ENCODE measurements around the gene DOCK4. TPM values are rescaled to one million over a fixed set of nuclear protein-coding genes. Genes with fewer than 3 reads are reported as not detected.

The DOCK4 gene
- total and polyA plus RNA-seq, 10 of the 15 experiments (the other 5 are each of a cell fraction or from before 2014, with no cell fraction given), result 0.03 to 0.73 (median 0.38) TPM

DNA sequence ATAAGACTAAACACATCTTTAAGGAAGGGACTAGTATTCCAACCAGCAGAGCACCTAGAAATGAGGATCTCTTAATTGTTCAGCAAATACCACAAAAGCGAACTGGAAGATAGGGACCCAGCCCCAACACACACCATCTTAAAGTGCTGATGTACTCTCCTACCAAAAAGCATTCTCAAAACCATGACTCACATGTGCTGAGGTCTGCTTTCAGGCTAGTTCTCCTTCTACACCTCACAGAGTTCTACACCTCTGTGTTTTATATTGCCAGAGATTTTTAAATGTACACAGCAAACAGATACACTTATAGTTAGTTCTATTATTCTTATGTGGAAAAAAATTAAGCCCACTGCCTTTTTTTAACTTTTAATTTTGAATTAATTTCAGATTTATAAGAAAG lies 191.9 kb downstream of the DOCK4 start (continued):
- TF ChIP-seq, protein P1, sequence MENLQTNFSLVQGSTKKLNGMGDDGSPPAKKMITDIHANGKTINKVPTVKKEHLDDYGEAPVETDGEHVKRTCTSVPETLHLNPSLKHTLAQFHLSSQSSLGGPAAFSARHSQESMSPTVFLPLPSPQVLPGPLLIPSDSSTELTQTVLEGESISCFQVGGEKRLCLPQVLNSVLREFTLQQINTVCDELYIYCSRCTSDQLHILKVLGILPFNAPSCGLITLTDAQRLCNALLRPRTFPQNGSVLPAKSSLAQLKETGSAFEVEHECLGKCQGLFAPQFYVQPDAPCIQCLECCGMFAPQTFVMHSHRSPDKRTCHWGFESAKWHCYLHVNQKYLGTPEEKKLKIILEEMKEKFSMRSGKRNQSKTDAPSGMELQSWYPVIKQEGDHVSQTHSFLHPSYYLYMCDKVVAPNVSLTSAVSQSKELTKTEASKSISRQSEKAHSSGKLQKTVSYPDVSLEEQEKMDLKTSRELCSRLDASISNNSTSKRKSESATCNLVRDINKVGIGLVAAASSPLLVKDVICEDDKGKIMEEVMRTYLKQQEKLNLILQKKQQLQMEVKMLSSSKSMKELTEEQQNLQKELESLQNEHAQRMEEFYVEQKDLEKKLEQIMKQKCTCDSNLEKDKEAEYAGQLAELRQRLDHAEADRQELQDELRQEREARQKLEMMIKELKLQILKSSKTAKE (IDR thresholded peaks at IDR 0.05; ENCODE audit: low read depth, poor library complexity, severe bottlenecking), result no peak

DNA sequence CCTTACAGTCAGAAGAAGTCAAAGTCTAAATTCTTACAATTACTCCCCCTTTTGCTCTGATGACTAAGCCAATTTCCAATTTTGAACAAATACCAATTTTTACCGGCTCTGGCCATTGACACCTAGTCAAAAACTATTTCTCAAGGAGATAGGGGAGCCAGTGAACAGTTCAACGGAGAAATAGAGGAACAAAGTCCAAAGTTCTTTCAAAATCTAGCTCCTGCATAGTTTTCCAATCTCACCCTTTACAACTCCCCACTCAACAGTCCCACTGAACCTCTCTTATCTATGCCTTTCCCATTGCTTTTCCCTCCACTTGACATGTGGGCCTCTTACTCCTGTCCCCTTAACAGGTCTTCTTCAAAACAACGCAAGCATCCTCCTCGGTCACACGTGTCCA lies 192.9 kb downstream of the DOCK4 start:
- in situ Hi-C loops (cut with MboI), result no loop called here
- ATAC-seq, result no peak
- 72% methylated on average over 5 of the region's 5 CpGs for WGBS (ENCODE audit: insufficient coverage, insufficient replicate concordance, low lambda C conversion rate, missing lambda C conversion rate)

DNA sequence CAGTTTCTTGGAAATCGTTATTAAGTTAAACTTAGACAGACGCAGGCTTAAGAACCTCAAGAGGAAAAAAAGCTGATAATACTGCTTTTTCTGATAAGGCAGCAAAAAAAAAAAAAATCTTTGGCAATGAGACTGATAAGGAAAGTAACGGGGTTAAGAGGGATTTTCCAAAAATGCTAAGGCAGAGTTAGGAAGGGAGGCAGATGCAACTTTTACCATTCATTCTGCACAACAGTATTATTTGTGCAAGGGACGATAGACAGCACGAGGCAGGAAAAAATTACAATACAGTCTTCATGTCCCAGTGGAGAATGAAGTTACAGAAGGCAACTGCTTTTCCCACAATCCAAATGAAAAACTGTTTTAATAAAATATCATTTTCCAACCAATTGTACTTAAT lies 194.0 kb downstream of the DOCK4 start:
- FAIRE-seq (no peak), DNase-seq (ENCODE audit: low read depth, low spot score) (no peak), ATAC-seq (no peak)
- BruUV-seq (replicated peaks), result no TSS peak
- Histone ChIP-seq H3K27me3 (replicated peaks in 1 of 2; ENCODE audit: control insufficient read depth in 2 of 2, insufficient read depth in 2 of 2, low read length in 1 of 2) (peaks cover 0 to 1% of the 10 kb centered on the region in 2 experiments; a peak in 2 of 4 replicates), H3K9me3 (replicated peaks; ENCODE audit: control insufficient read depth, insufficient read depth, low read length) (no peaks in the 10 kb centered on the region), H3K27ac (ENCODE audit: control insufficient read depth, insufficient read depth) (no peak overlapping the region), H3K36me3 (ENCODE audit: control insufficient read depth in 2 of 2, insufficient read depth in 2 of 2, low read length in 1 of 2) (no peaks in the 10 kb centered on the region), H3K79me2 (ENCODE audit: control insufficient read depth, insufficient read depth, low read length) (no peaks in the 10 kb centered on the region), H3K4me3 (no peak overlapping the region), H3K9ac (ENCODE audit: control insufficient read depth, insufficient read depth, low read length) (no peak overlapping the region), H4K20me1 (ENCODE audit: control insufficient read depth, insufficient read depth) (no peaks in the 10 kb centered on the region), H3K4me1 (ENCODE audit: control insufficient read depth, insufficient read depth, low read length) (no peaks in the 10 kb centered on the region), H2AFZ (ENCODE audit: control insufficient read depth, low read depth, low read length) (no peak overlapping the region), H3K4me2 (ENCODE audit: control insufficient read depth, insufficient read depth) (no peak overlapping the region)
- WGBS (ENCODE audit: insufficient coverage, insufficient replicate concordance, low lambda C conversion rate, missing lambda C conversion rate), result 86% methylated on average over 5 of the region's 5 CpGs
- intact Hi-C loops (cut with micrococcal nuclease; ENCODE audit: unreplicated experiment) (no loop called here), in situ Hi-C loops (cut with MboI) (no loop called here)
- RAD21 ChIA-PET (ENCODE audit: unreplicated experiment), result no interaction called here
- CTCF ChIA-PET, result interaction anchor here (0.7 kb wide), 1 partner anchor 77 kb away, joined by 3 read pairs; no protein-coding TSS in a partner anchor
- SMC1A ChIA-PET (ENCODE audit: uncharacterized antibody, unreplicated experiment), result no interaction called here
- POLR2A ChIA-PET, result no interaction called here
- TF ChIP-seq, protein P2, sequence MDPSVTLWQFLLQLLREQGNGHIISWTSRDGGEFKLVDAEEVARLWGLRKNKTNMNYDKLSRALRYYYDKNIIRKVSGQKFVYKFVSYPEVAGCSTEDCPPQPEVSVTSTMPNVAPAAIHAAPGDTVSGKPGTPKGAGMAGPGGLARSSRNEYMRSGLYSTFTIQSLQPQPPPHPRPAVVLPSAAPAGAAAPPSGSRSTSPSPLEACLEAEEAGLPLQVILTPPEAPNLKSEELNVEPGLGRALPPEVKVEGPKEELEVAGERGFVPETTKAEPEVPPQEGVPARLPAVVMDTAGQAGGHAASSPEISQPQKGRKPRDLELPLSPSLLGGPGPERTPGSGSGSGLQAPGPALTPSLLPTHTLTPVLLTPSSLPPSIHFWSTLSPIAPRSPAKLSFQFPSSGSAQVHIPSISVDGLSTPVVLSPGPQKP (IDR thresholded peaks at IDR 0.05; ENCODE audit: low read depth, low read length), result no peak
- TF ChIP-seq KDM1A (IDR thresholded peaks at IDR 0.05; ENCODE audit: borderline replicate concordance), result no peak
- TF ChIP-seq, protein P3, sequence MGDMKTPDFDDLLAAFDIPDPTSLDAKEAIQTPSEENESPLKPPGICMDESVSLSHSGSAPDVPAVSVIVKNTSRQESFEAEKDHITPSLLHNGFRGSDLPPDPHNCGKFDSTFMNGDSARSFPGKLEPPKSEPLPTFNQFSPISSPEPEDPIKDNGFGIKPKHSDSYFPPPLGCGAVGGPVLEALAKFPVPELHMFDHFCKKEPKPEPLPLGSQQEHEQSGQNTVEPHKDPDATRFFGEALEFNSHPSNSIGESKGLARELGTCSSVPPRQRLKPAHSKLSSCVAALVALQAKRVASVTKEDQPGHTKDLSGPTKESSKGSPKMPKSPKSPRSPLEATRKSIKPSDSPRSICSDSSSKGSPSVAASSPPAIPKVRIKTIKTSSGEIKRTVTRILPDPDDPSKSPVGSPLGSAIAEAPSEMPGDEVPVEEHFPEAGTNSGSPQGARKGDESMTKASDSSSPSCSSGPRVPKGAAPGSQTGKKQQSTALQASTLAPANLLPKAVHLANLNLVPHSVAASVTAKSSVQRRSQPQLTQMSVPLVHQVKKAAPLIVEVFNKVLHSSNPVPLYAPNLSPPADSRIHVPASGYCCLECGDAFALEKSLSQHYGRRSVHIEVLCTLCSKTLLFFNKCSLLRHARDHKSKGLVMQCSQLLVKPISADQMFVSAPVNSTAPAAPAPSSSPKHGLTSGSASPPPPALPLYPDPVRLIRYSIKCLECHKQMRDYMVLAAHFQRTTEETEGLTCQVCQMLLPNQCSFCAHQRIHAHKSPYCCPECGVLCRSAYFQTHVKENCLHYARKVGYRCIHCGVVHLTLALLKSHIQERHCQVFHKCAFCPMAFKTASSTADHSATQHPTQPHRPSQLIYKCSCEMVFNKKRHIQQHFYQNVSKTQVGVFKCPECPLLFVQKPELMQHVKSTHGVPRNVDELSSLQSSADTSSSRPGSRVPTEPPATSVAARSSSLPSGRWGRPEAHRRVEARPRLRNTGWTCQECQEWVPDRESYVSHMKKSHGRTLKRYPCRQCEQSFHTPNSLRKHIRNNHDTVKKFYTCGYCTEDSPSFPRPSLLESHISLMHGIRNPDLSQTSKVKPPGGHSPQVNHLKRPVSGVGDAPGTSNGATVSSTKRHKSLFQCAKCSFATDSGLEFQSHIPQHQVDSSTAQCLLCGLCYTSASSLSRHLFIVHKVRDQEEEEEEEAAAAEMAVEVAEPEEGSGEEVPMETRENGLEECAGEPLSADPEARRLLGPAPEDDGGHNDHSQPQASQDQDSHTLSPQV (IDR thresholded peaks at IDR 0.05), result no peak
- TF ChIP-seq GABPA (IDR thresholded peaks at IDR 0.05; ENCODE audit: low read depth), result no peak
- TF ChIP-seq MYB (IDR thresholded peaks at IDR 0.05; ENCODE audit: borderline replicate concordance, low read depth, low read length), result no peak

More for the DNA sequence above, 192.9 kb downstream of the DOCK4 start:
- Histone ChIP-seq H3K4me3 (no peak overlapping the region), H3K27me3 (replicated peaks in 1 of 2; ENCODE audit: control insufficient read depth in 2 of 2, insufficient read depth in 2 of 2, low read length in 1 of 2) (peaks cover 0 to 1% of the 10 kb centered on the region in 2 experiments; a peak in 2 of 4 replicates), H3K9me3 (replicated peaks; ENCODE audit: control insufficient read depth, insufficient read depth, low read length) (no peaks in the 10 kb centered on the region), H4K20me1 (ENCODE audit: control insufficient read depth, insufficient read depth) (no peaks in the 10 kb centered on the region), H2AFZ (ENCODE audit: control insufficient read depth, low read depth, low read length) (no peak overlapping the region), H3K36me3 (ENCODE audit: control insufficient read depth in 2 of 2, insufficient read depth in 2 of 2, low read length in 1 of 2) (no peaks in the 10 kb centered on the region), H3K79me2 (ENCODE audit: control insufficient read depth, insufficient read depth, low read length) (no peaks in the 10 kb centered on the region), H3K4me1 (ENCODE audit: control insufficient read depth, insufficient read depth, low read length) (no peaks in the 10 kb centered on the region), H3K4me2 (ENCODE audit: control insufficient read depth, insufficient read depth) (no peak overlapping the region), H3K27ac (ENCODE audit: control insufficient read depth, insufficient read depth) (no peak overlapping the region), H3K9ac (ENCODE audit: control insufficient read depth, insufficient read depth, low read length) (no peak overlapping the region)
- BruUV-seq (replicated peaks), result no TSS peak
- RAD21 ChIA-PET (ENCODE audit: unreplicated experiment), result no interaction called here
- CTCF ChIA-PET, result no interaction called here
- TF ChIP-seq SREBF1 (IDR thresholded peaks at IDR 0.05; ENCODE audit: low read length), result no peak
- no peak for TF ChIP-seq MYB (IDR thresholded peaks at IDR 0.05; ENCODE audit: borderline replicate concordance, low read depth, low read length)
- TF ChIP-seq POLR2A (IDR thresholded peaks at IDR 0.05; ENCODE audit: low read depth, low read length), result no peak
- no peak for TF ChIP-seq CBX3 (IDR thresholded peaks at IDR 0.05; ENCODE audit: borderline replicate concordance, low read depth)
- no peak for TF ChIP-seq NFIC (IDR thresholded peaks at IDR 0.05; ENCODE audit: low read depth, low read length)
- DNase-seq (ENCODE audit: low read depth, low spot score) (no peak), FAIRE-seq (no peak)
- POLR2A ChIA-PET, result no interaction called here
- SMC1A ChIA-PET (ENCODE audit: uncharacterized antibody, unreplicated experiment), result no interaction called here
- intact Hi-C loops (cut with micrococcal nuclease; ENCODE audit: unreplicated experiment), result no loop called here
